Stimulated activated CD8-positive, alpha-beta memory T cell treated with anti-CD3 and anti-CD28 coated beads, Interleukin-15, amount 100 ng/mL, for 1 hour (primary cell): ENCODE measurements around the gene MICALL1.
"Not testable (repeated sequence)": the region's sequence is repeated elsewhere in the genome, so short reads cannot be mapped to it uniquely, and the experiment has no call there.

Experiments used
- DNase-seq: peaks from one replicate; pipeline ENCODE4 v3.0.0-alpha.2; 2020; ENCODE audit warnings: low read depth

MICALL1 gene

DNA sequence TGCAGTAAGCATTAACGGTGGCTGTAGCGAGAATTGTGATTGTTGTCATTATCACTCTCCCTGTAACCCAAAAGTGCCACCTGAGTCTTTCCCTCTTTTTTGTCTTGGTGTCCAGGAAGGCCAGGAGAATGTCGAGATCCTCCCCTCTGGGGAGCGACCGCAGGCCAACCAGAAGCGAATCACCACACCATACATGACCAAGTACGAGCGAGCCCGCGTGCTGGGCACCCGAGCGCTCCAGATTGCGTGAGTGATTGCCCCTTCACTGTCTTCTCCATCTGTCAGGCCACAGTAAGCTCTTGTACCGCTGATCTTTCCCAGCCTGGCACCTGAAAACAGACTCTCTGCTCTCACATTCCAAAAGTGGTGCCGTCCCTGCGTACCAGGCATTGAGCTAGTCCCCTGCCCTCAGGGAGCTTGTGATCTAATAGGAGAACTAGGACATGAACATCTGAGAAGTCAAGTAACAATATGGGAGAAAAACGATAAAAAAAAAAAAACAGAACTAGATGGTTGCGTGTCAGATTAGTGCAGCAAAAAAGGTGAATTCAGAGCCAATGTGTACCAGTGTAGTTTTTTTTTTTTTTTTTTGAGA is 53.2 kb downstream of the MICALL1 start:
- no peak for DNase-seq

DNA sequence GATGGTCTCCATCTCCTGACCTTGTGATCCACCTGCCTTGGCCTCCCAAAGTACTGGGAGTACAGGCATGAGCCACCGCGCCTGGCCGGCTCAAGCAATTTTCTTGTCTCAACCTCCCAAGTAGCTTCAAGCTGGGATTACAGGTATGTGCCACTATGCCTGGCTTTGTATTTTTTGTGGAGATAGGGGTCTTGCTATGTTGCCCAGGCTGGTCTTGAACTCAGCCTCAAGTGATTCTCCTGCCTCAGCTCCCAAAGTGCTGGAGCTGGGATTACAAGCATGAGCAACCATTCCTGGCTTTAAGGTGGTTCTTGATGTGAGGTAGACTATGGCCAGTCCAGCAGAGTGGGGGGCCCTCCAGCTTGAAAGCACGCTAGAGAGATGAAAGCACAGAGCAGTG is 55.0 kb downstream of the MICALL1 start:
- no peak for DNase-seq

DNA sequence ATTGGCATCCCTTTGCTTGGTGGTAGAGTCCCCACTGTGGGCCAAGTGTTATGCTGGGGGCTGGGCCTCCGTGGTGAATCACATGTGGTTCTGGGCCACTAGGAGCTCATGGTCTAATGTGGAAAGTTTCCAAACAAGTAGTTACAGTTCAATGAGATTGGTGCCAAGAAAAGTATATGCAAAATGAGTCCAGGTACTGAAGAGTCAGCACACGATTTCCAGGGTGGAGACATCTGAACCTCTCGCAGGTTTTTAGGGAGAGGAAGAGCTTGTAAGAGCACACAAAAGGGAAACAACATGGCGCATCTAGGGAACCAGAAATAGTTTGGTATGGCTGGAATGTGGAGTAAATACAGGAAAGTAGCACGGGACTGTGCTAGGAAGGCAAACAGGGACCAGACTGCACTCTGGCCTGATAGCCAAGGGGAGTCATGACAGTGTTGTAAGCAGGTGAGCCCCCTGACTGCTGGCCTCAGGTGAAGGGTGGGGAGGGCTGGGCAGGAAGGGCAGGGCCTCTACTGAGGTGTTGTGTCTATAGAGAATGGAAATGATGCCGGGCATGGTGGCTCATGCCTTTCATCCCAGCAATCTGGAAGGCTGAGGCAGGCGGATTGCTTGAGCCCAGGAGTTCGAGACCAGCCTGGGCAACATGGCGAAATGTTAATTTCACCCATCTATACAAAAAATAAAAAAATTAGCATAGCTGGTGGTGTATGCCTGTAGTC is 60.0 kb downstream of the MICALL1 start:
- no peak for DNase-seq

DNA sequence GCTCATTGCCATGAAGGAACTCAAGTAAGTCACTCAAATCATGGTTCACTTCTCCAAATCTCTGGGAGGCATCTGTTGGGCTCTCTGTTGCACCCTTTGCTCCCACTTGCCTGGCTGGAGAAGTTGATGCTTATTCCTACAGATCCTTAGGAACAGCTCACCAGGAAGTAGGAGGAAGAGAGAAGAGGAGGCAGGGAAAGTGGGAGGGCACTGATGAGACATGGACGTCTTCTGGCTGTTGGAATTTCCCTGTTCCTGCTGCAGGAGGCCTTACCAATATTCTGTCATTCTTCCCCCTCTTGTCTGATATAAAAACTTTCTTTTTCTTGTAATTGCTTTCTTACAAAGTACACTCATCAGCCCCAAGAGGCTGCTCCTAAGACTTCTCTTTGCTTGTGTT is 61.0 kb downstream of the MICALL1 start:
- no peak for DNase-seq

DNA sequence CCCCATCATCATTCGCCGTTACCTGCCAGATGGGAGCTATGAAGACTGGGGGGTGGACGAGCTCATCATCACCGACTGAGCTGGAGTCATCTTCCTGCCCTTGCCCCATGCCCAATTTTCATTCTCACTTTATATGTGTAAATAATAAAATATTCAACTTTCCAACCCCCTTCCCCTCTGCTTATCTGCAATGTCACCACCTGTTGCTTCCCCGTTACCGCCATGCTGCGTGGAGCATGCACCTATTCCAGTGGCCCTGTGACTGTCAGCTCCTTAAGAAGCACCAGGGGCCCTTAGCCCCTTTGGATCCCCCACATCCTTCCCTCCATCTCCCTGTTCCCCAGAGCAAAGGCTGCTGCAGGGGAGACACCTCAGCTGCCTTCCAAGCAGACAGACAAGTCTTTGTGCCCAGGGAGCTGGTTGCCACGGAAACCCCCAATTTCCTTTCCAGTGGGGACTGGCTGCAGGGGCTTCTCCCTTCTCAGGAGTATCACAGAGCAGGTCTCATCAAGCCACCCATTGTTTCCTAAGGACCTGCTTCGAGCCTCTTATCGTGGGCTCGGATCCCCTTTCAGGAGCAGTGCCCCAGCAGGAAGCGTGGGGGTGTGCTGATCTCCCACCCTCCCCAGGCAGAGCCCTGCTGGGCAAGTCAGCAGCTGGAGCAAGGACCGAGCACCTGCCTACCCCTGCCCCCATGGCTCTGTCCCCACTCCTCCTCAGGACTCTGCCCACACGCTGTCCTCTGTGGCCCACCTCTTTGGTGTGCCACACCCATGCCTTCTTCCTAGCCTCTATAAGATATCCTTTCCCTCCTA is 61.7 kb downstream of the MICALL1 start:
- DNase-seq = no peak

DNA sequence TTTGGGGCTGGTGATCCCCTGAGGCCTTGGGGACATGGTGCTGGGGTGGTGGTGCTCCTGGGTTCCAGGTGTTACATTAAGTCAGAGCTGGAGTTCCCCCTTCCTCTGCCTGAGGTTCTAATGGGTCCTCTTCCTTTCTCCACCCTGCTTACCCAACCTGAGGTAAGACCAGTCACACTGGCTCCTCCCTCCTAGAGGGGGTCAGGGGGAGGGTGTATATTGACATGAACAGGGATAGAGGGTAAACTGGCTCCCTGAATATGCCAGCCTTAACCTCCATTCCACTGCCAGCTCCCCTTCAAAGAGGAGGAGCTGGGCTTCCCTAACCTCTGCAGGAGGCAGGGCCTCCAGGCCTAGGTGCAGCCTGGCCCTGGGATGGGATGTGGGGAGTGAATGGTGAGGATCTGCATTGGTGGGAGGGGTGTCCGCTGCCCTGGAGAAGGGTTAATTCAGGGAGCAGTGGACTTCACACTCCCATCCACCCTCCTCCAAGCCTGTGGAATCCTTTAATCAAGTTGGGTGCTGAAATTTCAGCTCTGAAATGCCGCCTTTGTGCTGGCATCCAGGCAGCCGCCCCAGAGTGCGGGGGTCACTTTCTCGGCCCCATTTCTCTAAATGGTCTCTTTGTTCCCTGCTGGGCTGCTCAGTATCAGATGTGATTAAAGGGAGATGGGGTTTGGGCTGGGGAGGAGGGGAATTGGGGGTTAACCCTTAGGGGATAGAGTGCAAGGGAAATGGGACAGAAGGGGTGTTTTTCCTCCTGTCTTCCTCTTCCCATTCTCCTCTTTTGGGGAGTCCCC is 62.6 kb downstream of the MICALL1 start:
- no peak for DNase-seq

DNA sequence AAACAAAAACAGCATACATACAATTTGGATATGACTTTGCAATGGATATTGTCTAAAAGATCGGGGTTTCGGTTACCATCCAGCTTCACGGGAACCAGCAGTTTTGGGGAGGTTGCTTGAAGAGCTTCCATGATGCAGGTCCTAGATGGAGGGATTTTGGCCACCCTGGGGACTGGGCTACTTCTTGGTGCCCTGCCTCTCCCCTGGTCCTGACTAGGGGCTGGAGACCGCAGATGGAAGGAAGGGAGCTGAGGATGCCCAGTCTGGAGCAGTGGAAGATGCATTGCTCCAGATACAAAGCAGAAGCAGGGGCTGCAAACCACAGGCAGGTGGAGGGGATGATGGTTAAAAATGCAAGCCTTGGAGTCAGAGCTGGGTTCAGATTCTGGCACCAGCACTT is 64.8 kb downstream of the MICALL1 start:
- no peak for DNase-seq

DNA sequence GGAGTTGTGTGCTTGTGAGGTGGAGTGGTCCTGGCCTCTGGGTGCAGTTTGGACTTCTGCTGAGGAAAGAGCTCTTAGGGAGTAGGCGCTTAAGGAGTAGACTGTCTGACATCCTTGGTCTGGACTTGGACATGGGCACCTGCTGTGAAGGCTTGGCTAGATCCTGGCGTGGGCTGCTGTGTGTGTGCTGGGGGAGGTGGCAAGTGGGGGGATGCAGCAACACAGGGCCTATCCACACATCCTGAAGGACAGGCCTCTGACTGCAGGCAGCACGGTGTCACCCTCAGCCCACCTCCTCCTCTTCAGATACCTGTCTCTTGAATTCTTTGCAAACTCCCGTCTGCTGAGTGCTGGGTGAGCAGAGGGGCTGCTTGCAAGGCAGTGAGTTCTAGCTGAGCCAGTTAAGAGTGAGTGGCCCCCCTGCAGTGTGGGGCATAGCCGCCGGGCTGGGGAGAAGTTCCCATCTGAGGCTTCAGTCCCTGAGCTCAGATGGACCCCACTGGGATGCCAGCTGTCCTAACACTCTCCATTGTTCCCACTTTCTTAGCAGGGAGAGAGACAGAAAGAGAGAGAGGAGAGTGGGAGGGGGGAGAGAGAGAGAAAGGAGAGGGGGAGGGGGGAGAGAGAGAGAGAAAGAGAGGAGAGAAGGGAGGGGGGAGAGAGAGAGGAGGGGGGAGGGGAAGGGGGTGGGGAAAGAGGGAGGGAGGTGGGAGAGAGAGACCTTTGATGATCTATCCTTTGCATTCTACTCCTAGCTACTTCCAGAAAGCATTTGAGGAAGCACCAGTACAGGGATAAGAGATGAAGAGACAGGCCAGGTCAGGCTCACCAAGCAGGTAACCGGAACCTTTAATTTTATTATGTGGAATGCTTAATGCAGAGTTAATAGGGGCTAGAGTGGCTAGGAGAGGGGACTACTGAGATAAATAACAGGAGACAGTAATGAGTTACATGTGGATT is 65.7 kb downstream of the MICALL1 start:
- DNase-seq = no peak

DNA sequence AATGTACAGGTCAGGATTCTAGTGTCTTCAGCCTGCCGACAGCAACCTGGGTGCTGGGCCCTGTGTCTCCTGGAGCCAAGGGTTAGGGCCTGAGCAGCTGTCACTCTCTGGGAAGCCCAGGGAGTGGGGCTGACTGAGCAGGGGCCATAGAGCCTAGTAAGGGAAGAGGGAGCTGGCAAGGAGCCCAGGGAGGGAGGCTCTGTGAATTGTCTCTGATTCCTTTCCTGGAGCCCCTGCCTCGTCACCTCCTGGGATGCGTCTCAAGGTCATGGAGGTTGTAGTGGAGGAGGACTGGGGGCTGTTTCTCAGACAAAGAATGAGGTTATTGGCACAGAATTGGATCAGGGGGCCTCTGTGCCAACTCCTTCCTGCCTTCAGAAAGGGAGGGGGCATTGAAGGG is 66.4 kb downstream of the MICALL1 start:
- DNase-seq = no peak

DNA sequence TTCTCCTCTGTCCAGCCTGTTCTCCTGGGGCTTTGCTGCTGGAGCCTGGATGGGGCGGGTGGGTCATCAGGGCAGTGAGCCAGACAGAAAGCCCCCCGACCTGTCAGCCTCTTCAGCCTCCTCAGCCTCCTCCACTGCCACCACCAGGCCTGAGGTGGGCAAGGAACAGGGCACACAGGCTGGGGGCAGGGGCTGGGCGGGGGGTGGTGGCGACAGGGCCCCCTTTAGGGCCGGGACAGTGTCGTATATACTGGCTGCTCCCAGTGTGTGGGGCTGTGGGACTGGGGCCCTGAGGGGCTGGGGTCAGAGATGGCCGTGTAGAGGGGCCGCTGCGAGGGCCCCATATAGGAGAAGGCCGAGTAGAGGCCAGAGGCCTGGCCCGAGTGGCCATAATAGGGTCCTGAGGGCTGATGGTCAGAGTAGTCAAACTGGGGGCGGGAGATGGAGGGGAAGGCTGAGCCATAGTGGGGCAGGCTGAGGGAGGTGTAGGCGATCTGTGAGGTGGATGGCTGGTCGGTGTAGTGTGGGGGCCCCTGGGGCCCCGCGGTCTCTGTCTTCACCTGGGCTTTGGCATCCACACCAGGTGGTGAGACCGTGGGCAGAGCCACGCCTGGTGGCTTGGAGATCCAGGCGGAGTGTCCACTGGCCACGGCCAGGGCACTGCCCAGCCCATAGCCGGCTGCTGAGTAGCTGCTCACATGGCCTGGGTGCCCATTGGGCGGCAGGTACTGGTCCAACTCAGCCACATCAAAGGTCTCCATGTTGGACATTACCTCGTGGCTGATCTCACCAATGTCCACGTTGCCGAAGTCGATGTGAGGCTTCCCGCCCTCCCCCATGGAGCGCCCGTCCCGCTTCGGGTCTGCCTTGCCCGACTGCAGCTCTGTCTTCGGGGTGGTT is 67.4 kb downstream of the MICALL1 start:
- no peak for DNase-seq

DNA sequence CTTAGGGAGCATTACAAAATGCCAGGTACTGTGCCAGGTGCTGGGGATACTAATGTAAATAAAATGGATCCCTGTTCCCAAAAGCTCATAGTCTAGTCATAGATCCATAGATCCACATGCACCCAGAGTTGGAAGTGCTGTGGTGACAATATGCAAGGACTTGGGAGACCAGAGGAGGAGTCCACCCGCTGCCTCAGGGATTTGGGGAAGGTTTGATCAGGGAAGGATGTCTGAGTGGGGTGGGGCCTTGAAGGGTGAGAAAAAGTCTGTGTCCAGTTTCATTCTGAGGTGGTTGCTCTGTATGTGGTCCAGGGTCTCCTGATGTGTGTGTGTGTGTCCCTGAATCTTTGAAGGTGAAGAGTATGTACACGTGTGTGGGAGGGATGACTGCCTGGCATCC is 69.1 kb downstream of the MICALL1 start:
- no peak for DNase-seq

DNA sequence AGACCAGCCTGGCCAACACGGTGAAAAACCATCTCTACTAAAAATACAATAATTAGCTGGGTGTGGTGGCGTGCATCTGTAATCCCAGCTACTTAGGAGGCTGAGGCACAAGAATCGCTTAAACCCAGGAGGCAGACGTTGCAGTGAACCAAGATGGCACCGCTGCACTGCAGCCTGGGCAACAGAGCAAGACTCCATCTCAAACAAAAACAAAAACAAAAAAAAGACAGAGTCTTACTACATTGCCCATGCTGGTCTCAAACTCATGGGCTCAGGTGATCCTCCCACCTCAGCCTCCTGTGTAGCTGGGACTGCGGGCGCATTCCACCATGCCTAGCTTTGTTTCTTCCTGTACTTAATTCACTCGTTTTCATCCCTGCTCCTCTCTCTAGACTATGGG is 69.9 kb downstream of the MICALL1 start:
- DNase-seq = not testable (repeated sequence)

DNA sequence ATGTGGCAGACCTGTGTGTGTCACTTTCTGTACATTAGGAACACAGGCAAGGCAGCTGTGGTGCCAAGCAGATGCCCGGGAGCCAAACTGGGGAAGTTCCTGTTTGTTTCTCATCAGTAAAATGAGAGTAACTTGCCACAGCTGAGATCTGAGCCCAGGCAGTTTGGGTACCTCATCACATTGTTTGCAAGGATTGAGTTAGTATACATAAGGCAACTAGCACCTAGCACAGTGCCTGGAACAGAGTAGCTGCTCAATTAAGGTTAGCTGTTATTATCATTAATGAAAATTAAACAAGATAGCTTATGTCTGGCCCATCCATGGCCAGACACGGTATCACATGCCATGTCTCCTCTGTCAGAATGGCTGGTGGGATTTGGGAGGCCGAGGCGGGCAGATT is 70.5 kb downstream of the MICALL1 start:
- no peak for DNase-seq

DNA sequence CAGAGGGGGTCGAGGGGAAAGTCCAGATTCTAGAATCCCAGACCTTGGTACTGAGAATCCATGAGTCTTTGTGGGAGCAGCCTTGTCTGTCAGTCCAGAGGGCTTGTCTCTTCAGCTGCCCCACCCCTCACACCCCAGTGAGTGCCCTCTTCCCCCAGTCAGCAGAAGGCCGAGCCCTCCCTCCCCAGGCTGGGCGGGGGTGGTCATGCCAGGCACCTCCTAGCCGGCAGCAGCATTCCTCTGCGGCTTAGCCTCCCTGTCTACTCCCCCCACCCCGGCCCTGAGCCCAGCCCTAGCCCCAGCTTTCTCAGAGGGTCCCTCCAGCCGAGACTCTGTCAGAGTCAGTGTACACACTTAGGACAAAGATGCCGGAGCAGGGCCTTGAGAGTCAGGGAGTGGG is 73.7 kb downstream of the MICALL1 start:
- DNase-seq = no peak

DNA sequence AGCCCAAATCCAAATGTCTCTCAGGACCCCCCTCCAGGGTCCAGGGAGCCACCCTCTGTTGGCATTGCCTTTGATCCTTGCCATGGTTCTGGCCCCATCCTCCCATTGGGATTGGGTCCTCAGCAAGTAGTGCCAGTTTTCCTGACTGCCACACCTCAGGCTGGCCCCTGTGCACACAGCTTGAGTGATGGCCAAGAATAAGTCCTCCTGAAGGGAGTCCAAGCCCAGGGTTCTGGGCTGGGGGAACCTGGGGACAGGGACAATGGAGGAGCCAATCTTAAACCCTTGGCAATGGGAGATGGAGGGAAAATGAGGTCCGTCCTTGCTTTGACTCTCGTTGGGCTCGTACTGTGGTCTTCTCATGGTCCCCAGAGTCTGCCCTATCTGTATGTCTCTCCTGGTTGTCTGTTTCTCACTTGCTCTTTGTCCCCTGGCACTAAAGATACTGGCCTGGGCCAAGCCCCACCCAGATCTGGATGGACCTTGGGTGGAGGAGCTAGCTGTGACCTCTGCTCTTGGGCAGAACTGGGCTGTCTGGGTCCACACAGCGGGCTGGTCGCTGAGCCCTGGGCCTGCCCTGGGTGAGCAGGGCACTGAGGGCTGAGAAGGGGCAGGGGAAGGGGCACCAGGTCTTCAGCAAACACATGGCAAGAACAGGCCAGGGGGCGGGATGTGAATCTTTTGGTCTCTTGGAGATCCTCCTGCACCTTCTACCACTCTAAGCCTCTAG is 75.3 kb downstream of the MICALL1 start:
- no peak for DNase-seq

DNA sequence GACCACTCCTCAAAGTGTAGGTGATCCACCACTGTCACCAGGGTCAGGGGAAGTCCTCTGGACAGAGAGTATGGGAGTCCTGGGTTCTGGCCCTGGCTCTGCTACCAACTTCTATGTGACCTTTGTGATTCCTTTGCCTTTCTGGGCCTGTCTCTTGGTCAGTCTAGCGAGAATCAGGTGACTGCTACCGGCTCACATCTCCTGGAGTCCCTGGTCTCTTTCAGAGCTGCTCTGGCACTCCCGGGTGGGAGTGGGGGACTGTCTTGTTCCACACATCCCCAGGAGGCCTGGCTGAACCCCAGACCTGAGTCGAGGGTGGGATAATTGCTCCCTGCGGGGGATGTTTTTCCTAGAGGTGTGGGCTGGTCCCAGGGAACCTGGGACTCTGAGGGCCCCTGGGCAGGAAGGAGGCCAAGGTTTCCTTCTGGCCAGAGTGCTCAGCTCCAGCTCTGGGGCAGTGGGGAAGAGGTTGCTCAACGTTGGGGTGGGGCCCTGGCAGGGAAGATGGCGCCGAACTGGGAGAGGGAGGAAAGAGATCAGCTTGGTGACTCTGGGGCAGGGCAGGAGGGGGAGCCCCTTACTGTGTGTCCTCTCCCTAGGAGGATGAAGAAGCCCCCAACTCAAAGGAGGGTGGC is 76.2 kb downstream of the MICALL1 start:
- no peak for DNase-seq

DNA sequence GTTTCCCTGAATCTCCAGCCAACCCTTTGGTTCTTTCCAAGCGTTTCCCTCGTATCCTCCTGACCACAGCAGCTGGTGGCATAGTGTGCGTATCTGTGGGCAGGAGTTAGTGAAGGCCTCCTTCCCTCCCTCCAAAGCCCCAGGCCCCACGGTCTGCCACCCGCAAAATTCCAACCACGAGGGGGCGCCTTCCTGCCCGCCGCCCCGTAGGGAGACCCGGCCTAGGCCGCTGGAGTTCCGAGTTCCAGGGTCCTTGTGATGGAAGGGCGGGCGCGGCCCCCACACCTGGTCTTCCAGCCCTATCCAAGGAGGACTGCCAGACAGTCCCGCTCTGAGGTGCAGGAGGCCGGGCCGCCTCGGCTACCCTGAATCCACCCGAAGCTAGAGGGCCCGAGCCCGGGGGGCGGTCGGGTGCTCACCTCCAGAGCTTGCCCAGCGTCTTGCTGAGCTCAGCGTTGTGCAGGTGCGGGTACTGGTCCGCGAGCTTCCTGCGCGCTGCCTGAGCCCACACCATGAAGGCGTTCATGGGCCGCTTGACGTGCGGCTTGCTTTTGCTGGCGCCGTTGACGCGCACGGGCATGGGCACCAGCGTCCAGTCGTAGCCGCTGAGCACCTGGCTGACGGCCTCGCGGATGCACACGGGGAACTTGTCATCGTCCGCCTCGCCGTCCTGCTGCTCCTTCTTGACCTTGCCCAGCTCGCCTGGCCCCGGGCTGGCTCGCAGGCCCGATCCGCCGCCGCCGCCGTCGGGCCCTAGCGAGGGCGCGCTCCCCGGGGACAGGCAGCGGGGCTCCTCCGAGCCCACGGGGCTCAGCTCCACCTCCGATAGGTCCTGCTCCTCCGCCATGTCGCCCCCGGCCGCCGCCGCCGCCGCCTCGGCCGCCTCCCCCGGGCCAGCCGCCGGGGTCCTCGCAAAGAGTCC is 77.1 kb downstream of the MICALL1 start:
- no peak for DNase-seq
